BLaER1 treated with 17β-estradiol and CSF1 and Interleukin-3, amounts not matched to agents 10 nM and 100 nM (cell line): ENCODE data around the gene KCNIP1.
A peak's percentile ranks its signal among the peaks of the same experiment; 100 is the strongest.

Source experiments
- H3K27ac ChIP-seq, 11 experiments: shearing (Covaris generic); formaldehyde crosslinking; 2 replicates each; pipeline ENCODE4 v1.8.1; 2022
- H3K27me3 ChIP-seq, 11 experiments: shearing (Covaris generic); formaldehyde crosslinking; 2 replicates each; pipeline ENCODE4 v1.8.1; 2022
- H3K36me3 ChIP-seq, 11 experiments: shearing (Covaris generic); formaldehyde crosslinking; 2 replicates each; pipeline ENCODE4 v1.8.1; 2022
- H3K4me1 ChIP-seq, 10 experiments: shearing (Covaris generic); formaldehyde crosslinking; 2 replicates each; pipeline ENCODE4 v1.8.1; 2022
- H3K4me2 ChIP-seq, 11 experiments: shearing (Covaris generic); formaldehyde crosslinking; 2 replicates each; pipeline ENCODE4 v1.8.1; 2022
- H3K4me3 ChIP-seq, 10 experiments: shearing (Covaris generic); formaldehyde crosslinking; 2 replicates each; pipeline ENCODE4 v1.8.1; 2022
- H3K9ac ChIP-seq, 11 experiments: shearing (Covaris generic); formaldehyde crosslinking; 2 replicates each; pipeline ENCODE4 v1.8.1; 2022
- H3K9me3 ChIP-seq, 11 experiments: shearing (Covaris generic); formaldehyde crosslinking; replicated peaks in 1 of 11; 2 replicates each; pipeline ENCODE4 v1.8.1; 2022
- H4K20me1 ChIP-seq, 11 experiments: shearing (Covaris generic); formaldehyde crosslinking; 2 replicates each; pipeline ENCODE4 v1.8.1; 2022
- Cebpa-rat ChIP-seq, 11 experiments: shearing (Covaris generic); IDR thresholded peaks; 2 replicates each; pipeline ENCODE4 v1.8.1; 2022

KCNIP1 gene

GRCh38 chr5:170479484-170479883 lies 24.3 kb upstream of the KCNIP1 start:
- H3K4me2 ChIP-seq, result peak overlapping the region in 3 of 11 experiments; percentile 26 to 65 (median 62); a peak in 5 of 22 replicates

GRCh38 chr5:170480260-170480659 lies 23.6 kb upstream of the KCNIP1 start:
- Histone ChIP-seq H3K27ac (no peak overlapping the region), H3K4me2 (no peak overlapping the region), H3K36me3 (no peaks in the 10 kb centered on the region), H3K9ac (no peak overlapping the region), H3K4me3 (no peak overlapping the region), H4K20me1 (no peaks in the 10 kb centered on the region), H3K4me1 (peaks cover 10 to 54% (median 19%) of the 10 kb centered on the region in 10 experiments), H3K27me3 (no peaks in the 10 kb centered on the region), H3K9me3 (no peaks in the 10 kb centered on the region)
- no peak for TF ChIP-seq Cebpa-rat (IDR thresholded peaks at IDR 0.05)

More at GRCh38 chr5:170479484-170479883, 24.3 kb upstream of the KCNIP1 start:
- Histone ChIP-seq H3K36me3 (no peaks in the 10 kb centered on the region), H3K27me3 (no peaks in the 10 kb centered on the region), H3K9ac (no peak overlapping the region), H3K4me1 (peaks cover 16 to 54% (median 24%) of the 10 kb centered on the region in 10 experiments), H4K20me1 (no peaks in the 10 kb centered on the region), H3K9me3 (peaks cover 4 to 6% (median 5%) of the 10 kb centered on the region in 11 experiments; a peak in 18 of 22 replicates), H3K4me3 (no peak overlapping the region), H3K27ac (no peak overlapping the region)
- TF ChIP-seq Cebpa-rat (IDR thresholded peaks at IDR 0.05), result no peak

- no peaks in the 10 kb centered on the region for H3K36me3 ChIP-seq
- H3K4me2 ChIP-seq, result no peak overlapping the region
- no peak overlapping the region for H3K27ac ChIP-seq
- no peak overlapping the region for H3K4me3 ChIP-seq
- H3K4me1 ChIP-seq, result peaks cover 0 to 41% (median 9%) of the 10 kb centered on the region in 10 experiments; a peak in 11 of 20 replicates
- H4K20me1 ChIP-seq, result no peaks in the 10 kb centered on the region
- H3K9ac ChIP-seq, result no peak overlapping the region
- no peaks in the 10 kb centered on the region for H3K27me3 ChIP-seq
- no peak for TF ChIP-seq Cebpa-rat (IDR thresholded peaks at IDR 0.05)
- H3K9me3 ChIP-seq, result no peaks in the 10 kb centered on the region
These were observed 22.0 kb upstream of the KCNIP1 start for GRCh38 chr5:170481849-170482248.

- Histone ChIP-seq H3K27ac (no peak overlapping the region), H3K4me2 (no peak overlapping the region), H3K4me3 (no peak overlapping the region), H3K9ac (no peak overlapping the region), H3K36me3 (no peaks in the 10 kb centered on the region), H4K20me1 (no peaks in the 10 kb centered on the region), H3K27me3 (no peaks in the 10 kb centered on the region), H3K9me3 (no peaks in the 10 kb centered on the region), H3K4me1 (peaks cover 0 to 40% (median 9%) of the 10 kb centered on the region in 10 experiments; a peak in 11 of 20 replicates)
- TF ChIP-seq Cebpa-rat (IDR thresholded peaks at IDR 0.05), result no peak
These were observed 21.3 kb upstream of the KCNIP1 start for GRCh38 chr5:170482511-170482910.

- Histone ChIP-seq H3K27ac (no peak overlapping the region), H3K36me3 (no peaks in the 10 kb centered on the region), H3K27me3 (no peaks in the 10 kb centered on the region), H3K9ac (no peak overlapping the region), H3K4me2 (peak overlapping the region in 5 of 11 experiments; percentile 11 to 63 (median 53); a peak in 8 of 22 replicates), H3K4me1 (peaks cover 0 to 30% (median 3%) of the 10 kb centered on the region in 10 experiments; a peak in 9 of 20 replicates), H3K4me3 (no peak overlapping the region), H4K20me1 (no peaks in the 10 kb centered on the region), H3K9me3 (no peaks in the 10 kb centered on the region)
- TF ChIP-seq Cebpa-rat (IDR thresholded peaks at IDR 0.05), result no peak
These were observed 19.9 kb upstream of the KCNIP1 start for GRCh38 chr5:170483701-170484458.

- H3K4me3 ChIP-seq, result no peak overlapping the region
- H3K27me3 ChIP-seq, result no peaks in the 10 kb centered on the region
- H3K4me2 ChIP-seq, result peak overlapping the region in 5 of 11 experiments; percentile 11 to 63 (median 53); a peak in 8 of 22 replicates
These were observed 19.4 kb upstream of the KCNIP1 start for GRCh38 chr5:170484459-170484831.

GRCh38 chr5:170484847-170485615 lies 18.8 kb upstream of the KCNIP1 start:
- H4K20me1 ChIP-seq, result no peaks in the 10 kb centered on the region
- peak overlapping the region in 2 of 11 experiments; percentile 9 to 18; a peak in 2 of 22 replicates for H3K27ac ChIP-seq
- peaks cover 0 to 22% (median 3%) of the 10 kb centered on the region in 10 experiments; a peak in 8 of 20 replicates for H3K4me1 ChIP-seq
- H3K9ac ChIP-seq, result no peak overlapping the region
- H3K4me2 ChIP-seq, result peak overlapping the region in 5 of 11 experiments; percentile 11 to 63 (median 53); a peak in 7 of 22 replicates
- no peak overlapping the region for H3K4me3 ChIP-seq
- no peaks in the 10 kb centered on the region for H3K27me3 ChIP-seq
- no peaks in the 10 kb centered on the region for H3K9me3 ChIP-seq
- no peak for TF ChIP-seq Cebpa-rat (IDR thresholded peaks at IDR 0.05)
- no peaks in the 10 kb centered on the region for H3K36me3 ChIP-seq

More at GRCh38 chr5:170484459-170484831, 19.4 kb upstream of the KCNIP1 start:
- H3K9me3 ChIP-seq, result no peaks in the 10 kb centered on the region
- H3K27ac ChIP-seq, result no peak overlapping the region
- H3K4me1 ChIP-seq, result peaks cover 0 to 25% (median 3%) of the 10 kb centered on the region in 10 experiments; a peak in 8 of 20 replicates
- no peaks in the 10 kb centered on the region for H3K36me3 ChIP-seq
- H3K9ac ChIP-seq, result no peak overlapping the region
- H4K20me1 ChIP-seq, result no peaks in the 10 kb centered on the region
- TF ChIP-seq Cebpa-rat (IDR thresholded peaks at IDR 0.05), result no peak

GRCh38 chr5:170485616-170485911 lies 18.3 kb upstream of the KCNIP1 start:
- Histone ChIP-seq H3K27me3 (no peaks in the 10 kb centered on the region), H3K27ac (peak overlapping the region in 2 of 11 experiments; percentile 9 to 18; a peak in 2 of 22 replicates)
- no peak for TF ChIP-seq Cebpa-rat (IDR thresholded peaks at IDR 0.05)

GRCh38 chr5:170486371-170486770 lies 17.4 kb upstream of the KCNIP1 start:
- Histone ChIP-seq H3K9ac (no peak overlapping the region), H3K27ac (no peak overlapping the region), H3K27me3 (no peaks in the 10 kb centered on the region), H3K4me3 (no peak overlapping the region), H3K36me3 (no peaks in the 10 kb centered on the region), H3K4me1 (peaks cover 0 to 34% (median 8%) of the 10 kb centered on the region in 10 experiments; a peak in 16 of 20 replicates), H3K9me3 (no peaks in the 10 kb centered on the region), H3K4me2 (no peak overlapping the region), H4K20me1 (no peaks in the 10 kb centered on the region)
- TF ChIP-seq Cebpa-rat (IDR thresholded peaks at IDR 0.05), result no peak

More at GRCh38 chr5:170485616-170485911, 18.3 kb upstream of the KCNIP1 start:
- Histone ChIP-seq H3K4me2 (peak overlapping the region in 5 of 11 experiments; percentile 1 to 63 (median 11); a peak in 4 of 22 replicates), H3K9me3 (no peaks in the 10 kb centered on the region), H3K4me1 (peaks cover 0 to 26% (median 3%) of the 10 kb centered on the region in 10 experiments; a peak in 8 of 20 replicates), H3K4me3 (no peak overlapping the region), H4K20me1 (no peaks in the 10 kb centered on the region), H3K36me3 (no peaks in the 10 kb centered on the region), H3K9ac (no peak overlapping the region)
